H1 (cell line): ENCODE data around the gene TOB2. TPM values are rescaled to one million over a fixed set of nuclear protein-coding genes. Genes with fewer than 3 reads are reported as not detected.

ENCODE experiments used
- CTCF ChIA-PET: fragments of 300-600 bp; sonication (Branson Sonifier 250); formaldehyde crosslinking; loops from one replicate; lab custom pipeline; 2021; ENCODE audit not compliant: partially characterized antibody; lab: Charles Lee
- POLR2A ChIA-PET: fragments of 300-600 bp; sonication (Branson Sonifier 250); formaldehyde crosslinking; loops from one replicate; lab custom pipeline; 2021; ENCODE audit warnings: inconsistent platforms; ENCODE audit not compliant: partially characterized antibody; lab: Charles Lee
- DNase-seq, 2 experiments: peaks; one replicate each; pipeline versions ENCODE4 v3.0.0 to v3.0.0-alpha.2; 2010 to 2022; ENCODE audit warnings: low spot score in 2 of 2, low read depth in 1 of 2, mixed read lengths in 1 of 2
- FAIRE-seq: peaks from 2 replicates; lab custom pipeline; 2011; peaks lifted over from hg19 to GRCh38; lab: Jason Lieb, UNC
- H2AFZ ChIP-seq: 2 replicates; pipeline ENCODE4 v1.8.1; 2012; ENCODE audit warnings: low read length, inconsistent platforms
- H2AK5ac ChIP-seq: 2 replicates; pipeline ENCODE4 v1.6.1; 2013; ENCODE audit warnings: low read depth, low read length
- H2BK120ac ChIP-seq: replicated peaks from 2 replicates; pipeline ENCODE3; 2013; ENCODE audit warnings: low read depth, low read length, inconsistent platforms
- H2BK12ac ChIP-seq: 2 replicates; pipeline ENCODE4 v1.6.1; 2013; ENCODE audit warnings: low read depth, low read length
- H2BK15ac ChIP-seq: 2 replicates; pipeline ENCODE4 v1.6.1; 2013; ENCODE audit warnings: low read length
- H2BK20ac ChIP-seq: 2 replicates; pipeline ENCODE4 v1.6.1; 2013; ENCODE audit warnings: low read length
- H2BK5ac ChIP-seq: 2 replicates; pipeline ENCODE4 v1.6.1; 2013; ENCODE audit warnings: low read depth, low read length
- H3K14ac ChIP-seq: 2 replicates; pipeline ENCODE4 v1.6.1; 2013; ENCODE audit warnings: inconsistent platforms; ENCODE audit not compliant: insufficient read length
- H3K18ac ChIP-seq: 2 replicates; pipeline ENCODE4 v1.6.1; 2013; ENCODE audit warnings: low read length; ENCODE audit errors: extremely low read depth
- H3K23ac ChIP-seq: 2 replicates; pipeline ENCODE4 v1.6.1; 2013; ENCODE audit warnings: inconsistent platforms; ENCODE audit not compliant: insufficient read length
- H3K23me2 ChIP-seq: 2 replicates; pipeline ENCODE4 v1.6.1; 2013; ENCODE audit warnings: low read depth, low read length
- H3K27ac ChIP-seq: 2 replicates; pipeline ENCODE4 v1.6.1; 2011; ENCODE audit warnings: low read depth, low read length, inconsistent platforms
- H3K27me3 ChIP-seq, 4 experiments: replicated peaks in 1 of 4; 1 replicate in 1 of 4; 2 replicates in 3 of 4; pipeline versions ENCODE4 v1.6.1 to v1.8.1; 2011 to 2013; ENCODE audit warnings: low read length in 3 of 4, mild to moderate bottlenecking in 3 of 4, inconsistent platforms in 2 of 4, mixed read lengths in 2 of 4, moderate library complexity in 1 of 4; ENCODE audit not compliant: control insufficient read depth in 3 of 4, insufficient read depth in 3 of 4; ENCODE audit errors: extremely low read depth in 1 of 4
- H3K36me3 ChIP-seq, 4 experiments: 2 replicates each; pipeline versions ENCODE4 v1.6.1 to v1.8.1; 2011 to 2013; ENCODE audit warnings: mild to moderate bottlenecking in 4 of 4, low read length in 3 of 4, moderate library complexity in 2 of 4, control low read depth in 1 of 4, inconsistent platforms in 1 of 4; ENCODE audit not compliant: insufficient read depth in 4 of 4, control insufficient read depth in 2 of 4
- H3K4ac ChIP-seq: replicated peaks from 2 replicates; pipeline ENCODE3; 2013; ENCODE audit warnings: low read length, low read depth, mixed read lengths, inconsistent platforms; ENCODE audit not compliant: insufficient read length
- H3K4me1 ChIP-seq, 4 experiments: replicated peaks in 1 of 4; 1 replicate in 1 of 4; 2 replicates in 3 of 4; pipeline versions ENCODE4 v1.6.1 to v1.8.1; 2011 to 2013; ENCODE audit warnings: low read length in 3 of 4, inconsistent platforms in 2 of 4, mixed read lengths in 1 of 4; ENCODE audit not compliant: insufficient read depth in 4 of 4, control insufficient read depth in 3 of 4
- H3K4me2 ChIP-seq, 2 experiments: 2 replicates each; pipeline versions ENCODE4 v1.6.1 to v1.8.1; 2011 to 2013; ENCODE audit warnings: low read depth in 2 of 2, low read length in 2 of 2, control low read depth in 1 of 2, inconsistent platforms in 1 of 2, mild to moderate bottlenecking in 1 of 2; ENCODE audit not compliant: insufficient read depth in 1 of 2
- H3K4me3 ChIP-seq, 4 experiments: fragments of 200-600, 300-600 bp in 1 of 4; sonication (generic), shearing (Covaris generic), sonication (Bioruptor Twin) in 1 of 4; 2 replicates each; pipeline versions ENCODE4 v1.5.1 to v1.8.1; 2011 to 2016; ENCODE audit warnings: low read length in 4 of 4, low read depth in 3 of 4, control low read depth in 2 of 4, inconsistent platforms in 2 of 4, mild to moderate bottlenecking in 2 of 4, mixed read lengths in 1 of 4, moderate library complexity in 1 of 4; ENCODE audit not compliant: insufficient read depth in 2 of 4; ENCODE audit errors: extremely low read depth in 1 of 4
- H3K56ac ChIP-seq: replicated peaks from 2 replicates; pipeline ENCODE3; 2013; ENCODE audit warnings: low read depth, mild to moderate bottlenecking, mixed read lengths, low read length, inconsistent platforms; ENCODE audit not compliant: insufficient read length
- H3K79me1 ChIP-seq: 2 replicates; pipeline ENCODE4 v1.6.1; 2013; ENCODE audit warnings: low read depth, low read length, control low read depth
- H3K79me2 ChIP-seq, 2 experiments: 2 replicates each; pipeline versions ENCODE4 v1.6.1 to v1.8.1; 2012 to 2013; ENCODE audit warnings: low read length in 2 of 2, mild to moderate bottlenecking in 2 of 2, inconsistent platforms in 1 of 2; ENCODE audit not compliant: insufficient read depth in 2 of 2, control insufficient read depth in 1 of 2
- H3K9ac ChIP-seq, 4 experiments: replicated peaks in 1 of 4; 1 replicate in 1 of 4; 2 replicates in 3 of 4; pipeline versions ENCODE4 v1.6.1 to v1.8.1; 2011 to 2013; ENCODE audit warnings: low read depth in 3 of 4, low read length in 3 of 4, control low read depth in 2 of 4, mild to moderate bottlenecking in 2 of 4, moderate library complexity in 2 of 4, inconsistent platforms in 1 of 4; ENCODE audit errors: extremely low read depth in 1 of 4
- H3K9me3 ChIP-seq, 2 experiments: 2 replicates each; pipeline versions ENCODE4 v1.6.1 to v1.8.1; 2012 to 2013; ENCODE audit warnings: mild to moderate bottlenecking in 2 of 2, moderate library complexity in 2 of 2, control low read depth in 1 of 2, inconsistent platforms in 1 of 2, low read depth in 1 of 2, low read length in 1 of 2, mixed read lengths in 1 of 2; ENCODE audit not compliant: insufficient read depth in 2 of 2
- H4K20me1 ChIP-seq, 2 experiments: replicated peaks in 1 of 2; 2 replicates each; pipeline versions ENCODE3 to v1.8.1; 2011 to 2013; ENCODE audit warnings: inconsistent platforms in 2 of 2, low read length in 2 of 2, mild to moderate bottlenecking in 1 of 2; ENCODE audit not compliant: insufficient read depth in 2 of 2, control insufficient read depth in 1 of 2
- H4K5ac ChIP-seq: 2 replicates; pipeline ENCODE4 v1.6.1; 2013; ENCODE audit warnings: low read length, low read depth, mixed read lengths, inconsistent platforms; ENCODE audit not compliant: insufficient read length
- H4K8ac ChIP-seq: 2 replicates; pipeline ENCODE4 v1.8.0; 2013; ENCODE audit warnings: mild to moderate bottlenecking, moderate library complexity, low read length, inconsistent platforms; ENCODE audit not compliant: insufficient read depth; ENCODE audit errors: extremely low read depth
- H4K91ac ChIP-seq: replicated peaks from 2 replicates; pipeline ENCODE3; 2013; ENCODE audit warnings: low read length, mixed read lengths, inconsistent platforms; ENCODE audit not compliant: insufficient read length
- EGR1 ChIP-seq: IDR thresholded peaks from 2 replicates; pipeline ENCODE4 v1.6.1; 2011; ENCODE audit warnings: low read depth, low read length, borderline replicate concordance
- RAD21 ChIP-seq, 2 experiments: IDR thresholded peaks in 1 of 2; conservative IDR thresholded peaks in 1 of 2; 2 replicates each; pipeline ENCODE4 v1.6.1; 2011; ENCODE audit warnings: low read depth in 2 of 2, low read length in 2 of 2, improper control_type of control experiment in 1 of 2, inconsistent platforms in 1 of 2, mild to moderate bottlenecking in 1 of 2, moderate library complexity in 1 of 2
- TEAD4 ChIP-seq: IDR thresholded peaks from 2 replicates; pipeline ENCODE4 v1.6.1; 2012; ENCODE audit warnings: low read depth, low read length, inconsistent platforms, mixed read lengths
- YY1 ChIP-seq: IDR thresholded peaks from 2 replicates; pipeline ENCODE4 v1.6.1; 2011; ENCODE audit warnings: low read depth, mild to moderate bottlenecking, low read length
- WGBS, 2 experiments: shearing (Covaris generic) in 1 of 2; methylation state at CpG; one replicate each; pipeline versions ENCODE4 v1.1.6 to v1.1.7; 2013 to 2015; ENCODE audit warnings: low lambda C conversion rate in 2 of 2, mixed read lengths in 2 of 2, inconsistent platforms in 1 of 2, low coverage in 1 of 2, missing lambda C conversion rate in 1 of 2; ENCODE audit not compliant: insufficient replicate concordance in 2 of 2, insufficient coverage in 1 of 2, insufficient read length in 1 of 2; ENCODE audit errors: extremely low coverage in 1 of 2, missing lambda C conversion rate in 1 of 2; 5-methylcytosine and 5-hydroxymethylcytosine counted together
- polyA plus RNA-seq, 7 experiments: library from polyadenylated mRNA; depleted of rRNA in 3 of 7; stranded (reverse) in 5 of 7; unstranded in 2 of 7; fragments of >200 nt in 5 of 7; fragments of 200-250 nt in 2 of 7; gene quantifications; 1 replicate in 5 of 7; 2 replicates in 1 of 7; 4 replicates in 1 of 7; pipeline versions ENCODE4 v1.2.1 to v1.2.3, GENCODE V29; 2011 to 2013; ENCODE audit warnings: missing spikeins in 2 of 7, mixed read lengths in 2 of 7
- total RNA-seq: library from RNA; stranded (reverse); fragmentation: NEBNext Ultra II Directional; extraction: Animal tissue kit (Norgen Biotek cat#: 25700); gene quantifications from 2 replicates; pipeline ENCODE4 v1.2.1, GENCODE V29; 2021

The TOB2 gene
- total and polyA plus RNA-seq, 2 of the 8 experiments (the other 6 are each of a cell fraction or from before 2014, with no cell fraction given), result 27.0 to 54.1 TPM

DNA sequence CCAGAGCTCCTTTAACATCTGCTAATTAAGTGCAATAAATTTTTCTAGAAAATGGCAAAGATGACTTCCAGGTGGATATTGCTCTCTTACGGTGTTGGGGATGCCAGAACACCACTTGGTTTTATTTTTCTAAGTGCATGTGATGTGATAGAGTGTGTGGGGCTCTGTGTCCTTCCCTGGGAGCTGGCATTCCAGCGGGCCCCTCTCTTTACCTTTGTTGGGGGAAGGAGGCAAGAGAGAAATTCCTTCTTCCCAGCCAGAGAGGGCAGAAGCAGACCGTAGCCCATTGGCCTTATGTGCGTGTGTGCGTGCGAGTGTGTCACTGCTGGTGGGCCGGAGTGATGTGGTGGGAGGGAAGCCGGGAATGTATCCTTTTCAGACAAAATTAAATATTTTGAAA, 47.7 kb downstream of the TOB2 start:
- Histone ChIP-seq H2AK5ac (no peak overlapping the region), H3K23me2 (no peaks in the 10 kb centered on the region), H3K23ac (no peak overlapping the region), H3K79me2 (no peaks in the 10 kb centered on the region), H3K4me2 (no peak overlapping the region), H3K4ac (no peak overlapping the region), H3K9ac (no peak overlapping the region), H2BK20ac (no peak overlapping the region), H3K14ac (no peak overlapping the region), H4K5ac (no peak overlapping the region), H2BK5ac (no peak overlapping the region), H3K27ac (no peak overlapping the region), H4K20me1 (no peaks in the 10 kb centered on the region), H2BK120ac (no peak overlapping the region), H2BK15ac (no peak overlapping the region), H3K27me3 (no peaks in the 10 kb centered on the region), H4K8ac (no peak overlapping the region), H4K91ac (no peak overlapping the region), H3K4me1 (peaks cover 0 to 3% (median 0%) of the 10 kb centered on the region in 4 experiments; a peak in 1 of 7 replicates), H2AFZ (no peak overlapping the region), H3K9me3 (no peaks in the 10 kb centered on the region), H3K36me3 (peaks cover 0 to 12% (median 1%) of the 10 kb centered on the region in 4 experiments; a peak in 5 of 8 replicates), H3K18ac (no peak overlapping the region), H3K79me1 (no peaks in the 10 kb centered on the region), H3K56ac (no peak overlapping the region), H3K4me3 (no peak overlapping the region), H2BK12ac (no peak overlapping the region; the same call in 1 of the 2 replicates)
- 0 out of 4 replicates have a peak, but pooled peaks of 1 of the 2 experiments have one; percentile 9 for TF ChIP-seq RAD21 (IDR thresholded peaks at IDR 0.05 in 1 of 2, conservative IDR thresholded peaks at IDR 0.05 in 1 of 2; ENCODE audit: low read depth in 2 of 2, low read length in 2 of 2)
- TF ChIP-seq YY1, result no peak
- TF ChIP-seq EGR1, result no peak
- TF ChIP-seq TEAD4, result peak; percentile 36; the same call in 1 of the 2 replicates
- DNase-seq, result no peak
- WGBS, 2 experiments, result 88% methylated on average over 8 of the region's 8 CpGs; no CpG with 5 or more reads in 1 of the 2 experiments
- POLR2A ChIA-PET, result interaction anchor here (0.6 to 9.8 kb wide), 11 partner anchors 11 to 95 kb away, joined by 3 to 106 read pairs (median 3); partner anchors contain the start of genes TEF and TOB2
- CTCF ChIA-PET, result interaction anchor here (0.8 to 15.8 kb wide), 7 partner anchors 77 to 142 kb away, joined by 3 to 269 read pairs (median 4); no protein-coding TSS in a partner anchor
- FAIRE-seq, result no peak
